SK-N-SH (cell line): ENCODE data around the gene TSGA10. TPM values are rescaled to one million over a fixed set of nuclear protein-coding genes. Genes with fewer than 3 reads are reported as not detected.

ENCODE experiments used
- CTCF ChIA-PET: fragments of 300-600, 350-600 bp; formaldehyde crosslinking; extraction: SDS; loops from one replicate; lab custom pipeline; 2021; lab: Yijun Ruan, JAX
- POLR2A ChIA-PET: fragments of 350-600 bp; sonication (Branson Sonifier 250); formaldehyde crosslinking; extraction: SDS; loops from one replicate; lab custom pipeline; 2020; ENCODE audit warnings: antibody characterized with exemption, inconsistent platforms; lab: Yijun Ruan, JAX
- DNase-seq: peaks from one replicate; pipeline ENCODE4 v3.0.0; 2012
- H2AFZ ChIP-seq: fragments of 200-600 bp; sonication (generic); 2 replicates; pipeline ENCODE4 v1.8.1; 2016; ENCODE audit warnings: antibody characterized with exemption, mild to moderate bottlenecking, low read depth
- H3F3A ChIP-seq: fragments of 200-600 bp; sonication (generic); replicated peaks from 2 replicates; pipeline ENCODE3; 2016; ENCODE audit warnings: antibody characterized with exemption, mild to moderate bottlenecking; ENCODE audit not compliant: insufficient read depth
- H3K27ac ChIP-seq, 2 experiments: fragments of 200-500 bp in 1 of 2; fragments of 200-600 bp in 1 of 2; sonication (Bioruptor generic) in 1 of 2; sonication (generic), shearing (Covaris generic) in 1 of 2; 2 replicates each; pipeline versions ENCODE4 v1.5.1 to v1.6.1; 2014 to 2016; ENCODE audit warnings: low read depth in 2 of 2, inconsistent platforms in 1 of 2, low read length in 1 of 2, mild to moderate bottlenecking in 1 of 2, mixed read lengths in 1 of 2
- H3K27me3 ChIP-seq: fragments of 200-600 bp; sonication (generic), shearing (Covaris generic); 2 replicates; pipeline ENCODE4 v1.6.1; 2016; ENCODE audit warnings: mixed run types; ENCODE audit not compliant: insufficient read depth
- H3K36me3 ChIP-seq, 2 experiments: fragments of 200-500 bp in 1 of 2; fragments of 200-600 bp in 1 of 2; sonication (Bioruptor generic) in 1 of 2; sonication (generic) in 1 of 2; replicated peaks in 1 of 2; 2 replicates each; pipeline versions ENCODE3 to v1.5.1; 2014 to 2016; ENCODE audit warnings: low read length in 1 of 2, mild to moderate bottlenecking in 1 of 2; ENCODE audit not compliant: insufficient read depth in 2 of 2, control insufficient read depth in 1 of 2
- H3K4me1 ChIP-seq, 2 experiments: fragments of 200-500 bp in 1 of 2; fragments of 200-600 bp in 1 of 2; sonication (Bioruptor generic) in 1 of 2; sonication (generic), shearing (Covaris generic) in 1 of 2; 2 replicates each; pipeline versions ENCODE4 v1.5.1 to v1.6.1; 2014 to 2016; ENCODE audit warnings: low read depth in 1 of 2, low read length in 1 of 2, mixed run types in 1 of 2; ENCODE audit not compliant: insufficient read depth in 2 of 2, control insufficient read depth in 1 of 2
- H3K4me2 ChIP-seq: fragments of 200-600 bp; sonication (generic), shearing (Covaris generic); 2 replicates; pipeline ENCODE4 v1.6.1; 2017; ENCODE audit warnings: mixed run types
- H3K4me3 ChIP-seq, 2 experiments: fragments of 200-500 bp in 1 of 2; fragments of 200-600 bp in 1 of 2; sonication (Bioruptor generic) in 1 of 2; sonication (generic), shearing (Covaris generic) in 1 of 2; 2 replicates each; pipeline versions ENCODE4 v1.5.1 to v1.8.1; 2014 to 2016; ENCODE audit warnings: low read depth in 2 of 2, inconsistent platforms in 1 of 2, low read length in 1 of 2, mild to moderate bottlenecking in 1 of 2, mixed read lengths in 1 of 2, moderate library complexity in 1 of 2
- H3K79me2 ChIP-seq: fragments of 200-600 bp; sonication (generic); 2 replicates; pipeline ENCODE4 v1.8.1; 2017; ENCODE audit warnings: mild to moderate bottlenecking; ENCODE audit not compliant: insufficient read depth
- H3K9ac ChIP-seq: fragments of 200-600 bp; sonication (generic); 2 replicates; pipeline ENCODE4 v1.6.1; 2017; ENCODE audit warnings: mixed run types
- H3K9me2 ChIP-seq: fragments of 200-600 bp; sonication (generic); 2 replicates; pipeline ENCODE4 v1.6.1; 2017; ENCODE audit warnings: mixed run types
- H3K9me3 ChIP-seq: fragments of 200-600 bp; sonication (generic); 2 replicates; pipeline ENCODE4 v1.6.1; 2017; ENCODE audit warnings: mixed run types, mild to moderate bottlenecking, moderate library complexity
- H4K20me1 ChIP-seq: fragments of 200-600 bp; sonication (generic); 2 replicates; pipeline ENCODE4 v1.6.1; 2017; ENCODE audit warnings: mild to moderate bottlenecking, mixed run types; ENCODE audit not compliant: insufficient read depth
- ELF1 ChIP-seq: IDR thresholded peaks from 2 replicates; pipeline ENCODE4 v1.4.0; 2012
- EP300 ChIP-seq, 2 experiments: IDR thresholded peaks; 2 replicates each; pipeline versions ENCODE4 v1.4.0 to v1.6.1; 2012; ENCODE audit warnings: borderline replicate concordance in 1 of 2, low read depth in 1 of 2, low read length in 1 of 2
- EZH2phosphoT487 ChIP-seq: fragments of 200-600 bp; sonication (generic); IDR thresholded peaks from 2 replicates; pipeline ENCODE4 v1.6.1; 2017; ENCODE audit warnings: low read depth, mixed run types, mild to moderate bottlenecking, antibody characterized with exemption, moderate library complexity, borderline replicate concordance
- FOSL2 ChIP-seq: IDR thresholded peaks from 2 replicates; pipeline ENCODE4 v1.4.0; 2012; ENCODE audit warnings: low read depth, mild to moderate bottlenecking, moderate library complexity, borderline replicate concordance
- FOXJ3 ChIP-seq: sonication (generic); formaldehyde crosslinking; IDR thresholded peaks from 2 replicates; pipeline ENCODE4 v1.5.1; 2020; ENCODE audit warnings: mild to moderate bottlenecking, missing genetic modification reagents
- FOXM1 ChIP-seq: IDR thresholded peaks from 2 replicates; pipeline ENCODE4 v1.4.0; 2012; ENCODE audit warnings: low read depth, mild to moderate bottlenecking
- MXI1 ChIP-seq: IDR thresholded peaks from 2 replicates; pipeline ENCODE4 v1.6.1; 2012; ENCODE audit warnings: mild to moderate bottlenecking, low read depth, low read length, improper control_type of control experiment
- RCOR1 ChIP-seq: fragments of 150-350 bp; IDR thresholded peaks from 2 replicates; pipeline ENCODE4 v1.6.1; 2017; ENCODE audit warnings: antibody characterized with exemption, low read length
- RXRA ChIP-seq: IDR thresholded peaks from 2 replicates; pipeline ENCODE4 v1.4.0; 2012; ENCODE audit warnings: low read depth, mild to moderate bottlenecking, borderline replicate concordance
- TAF1 ChIP-seq: IDR thresholded peaks from 2 replicates; pipeline ENCODE4 v1.6.1; 2012; ENCODE audit warnings: low read depth, mild to moderate bottlenecking, low read length, moderate library complexity, borderline replicate concordance
- TCF12 ChIP-seq: IDR thresholded peaks from 2 replicates; pipeline ENCODE4 v1.4.0; 2012
- TEAD4 ChIP-seq: IDR thresholded peaks from 2 replicates; pipeline ENCODE4 v1.4.0; 2012; ENCODE audit warnings: mild to moderate bottlenecking, borderline replicate concordance; ENCODE audit not compliant: insufficient read depth
- YY1 ChIP-seq: IDR thresholded peaks from 2 replicates; pipeline ENCODE4 v1.4.0; 2012; ENCODE audit warnings: low read depth, mild to moderate bottlenecking
- WGBS: methylation state at CpG from one replicate; pipeline ENCODE4 v1.1.6; 2017; ENCODE audit warnings: low lambda C conversion rate; 5-methylcytosine and 5-hydroxymethylcytosine counted together
- polyA plus RNA-seq, 3 experiments: library from polyadenylated mRNA; depleted of rRNA; stranded (reverse); fragments of >200 nt; gene quantifications; 2 replicates each; pipeline ENCODE4 v1.2.3, GENCODE V29; 2012
- TF ChIP-seq, protein P1 (sequence below): IDR thresholded peaks from 2 replicates; pipeline ENCODE4 v1.4.0; 2012; ENCODE audit warnings: low read depth
- TF ChIP-seq, protein P2 (sequence below): fragments of 150-350 bp; IDR thresholded peaks from 2 replicates; pipeline ENCODE4 v1.6.1; 2016; ENCODE audit warnings: mild to moderate bottlenecking, low read depth, low read length
- TF ChIP-seq, protein P3 (sequence below): IDR thresholded peaks from 2 replicates; pipeline ENCODE4 v1.4.0; 2012; ENCODE audit warnings: low read depth, borderline replicate concordance
- TF ChIP-seq, protein P4 (sequence below): IDR thresholded peaks from 2 replicates; pipeline ENCODE4 v1.4.0; 2012; ENCODE audit warnings: low read depth, borderline replicate concordance
- TF ChIP-seq, protein P5 (sequence below): fragments of 200-600 bp; sonication (generic); IDR thresholded peaks from 2 replicates; pipeline ENCODE4 v1.6.1; 2017; ENCODE audit warnings: antibody characterized with exemption, mild to moderate bottlenecking, moderate library complexity

TSGA10 gene
- polyA plus RNA-seq, 1 of the 3 experiments (the other 2 are of a cell fraction), result 1.8 TPM

DNA sequence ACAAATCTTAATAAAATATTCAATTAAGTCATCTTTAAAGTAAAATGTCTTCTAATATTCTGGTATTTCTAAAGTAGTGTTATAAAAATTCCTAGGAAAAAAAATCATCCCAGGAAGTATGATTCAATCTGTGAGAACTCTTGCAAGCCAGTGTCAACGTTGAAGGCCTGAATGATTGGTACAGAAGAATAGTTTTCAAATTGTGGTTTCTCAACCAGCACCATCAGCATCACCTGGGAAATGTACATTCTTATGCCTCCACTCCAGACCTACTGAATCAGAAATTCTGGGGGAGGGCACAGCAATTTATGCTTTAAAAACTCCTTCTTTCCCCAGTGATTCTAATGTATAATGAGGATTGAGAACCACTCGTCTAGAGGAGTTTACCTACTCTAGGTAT, 75.5 kb downstream of the TSGA10 start:
- POLR2A ChIA-PET, result no interaction called here
- no peaks in the 10 kb centered on the region for H3K79me2 ChIP-seq
- H3K9me3 ChIP-seq, result no peaks in the 10 kb centered on the region
- DNase-seq, result no peak
- H3K9ac ChIP-seq, result no peak overlapping the region
- TF ChIP-seq ELF1 (no peak), YY1 (no peak), FOXJ3 (CRISPR knock-in tag) (no peak), RXRA (no peak), FOSL2 (no peak), TEAD4 (no peak), RCOR1 (no peak), EP300 (IDR thresholded peaks at IDR 0.05; ENCODE audit: borderline replicate concordance in 1 of 2, low read depth in 1 of 2, low read length in 1 of 2) (no peak), FOXM1 (no peak), MXI1 (no peak), TAF1 (no peak)
- TF ChIP-seq, protein P1, sequence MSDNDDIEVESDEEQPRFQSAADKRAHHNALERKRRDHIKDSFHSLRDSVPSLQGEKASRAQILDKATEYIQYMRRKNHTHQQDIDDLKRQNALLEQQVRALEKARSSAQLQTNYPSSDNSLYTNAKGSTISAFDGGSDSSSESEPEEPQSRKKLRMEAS, result no peak
- TF ChIP-seq, protein P2, sequence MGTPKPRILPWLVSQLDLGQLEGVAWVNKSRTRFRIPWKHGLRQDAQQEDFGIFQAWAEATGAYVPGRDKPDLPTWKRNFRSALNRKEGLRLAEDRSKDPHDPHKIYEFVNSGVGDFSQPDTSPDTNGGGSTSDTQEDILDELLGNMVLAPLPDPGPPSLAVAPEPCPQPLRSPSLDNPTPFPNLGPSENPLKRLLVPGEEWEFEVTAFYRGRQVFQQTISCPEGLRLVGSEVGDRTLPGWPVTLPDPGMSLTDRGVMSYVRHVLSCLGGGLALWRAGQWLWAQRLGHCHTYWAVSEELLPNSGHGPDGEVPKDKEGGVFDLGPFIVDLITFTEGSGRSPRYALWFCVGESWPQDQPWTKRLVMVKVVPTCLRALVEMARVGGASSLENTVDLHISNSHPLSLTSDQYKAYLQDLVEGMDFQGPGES, result no peak
- TF ChIP-seq, protein P3, sequence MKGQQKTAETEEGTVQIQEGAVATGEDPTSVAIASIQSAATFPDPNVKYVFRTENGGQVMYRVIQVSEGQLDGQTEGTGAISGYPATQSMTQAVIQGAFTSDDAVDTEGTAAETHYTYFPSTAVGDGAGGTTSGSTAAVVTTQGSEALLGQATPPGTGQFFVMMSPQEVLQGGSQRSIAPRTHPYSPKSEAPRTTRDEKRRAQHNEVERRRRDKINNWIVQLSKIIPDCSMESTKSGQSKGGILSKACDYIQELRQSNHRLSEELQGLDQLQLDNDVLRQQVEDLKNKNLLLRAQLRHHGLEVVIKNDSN, result no peak
- TF ChIP-seq, protein P4, sequence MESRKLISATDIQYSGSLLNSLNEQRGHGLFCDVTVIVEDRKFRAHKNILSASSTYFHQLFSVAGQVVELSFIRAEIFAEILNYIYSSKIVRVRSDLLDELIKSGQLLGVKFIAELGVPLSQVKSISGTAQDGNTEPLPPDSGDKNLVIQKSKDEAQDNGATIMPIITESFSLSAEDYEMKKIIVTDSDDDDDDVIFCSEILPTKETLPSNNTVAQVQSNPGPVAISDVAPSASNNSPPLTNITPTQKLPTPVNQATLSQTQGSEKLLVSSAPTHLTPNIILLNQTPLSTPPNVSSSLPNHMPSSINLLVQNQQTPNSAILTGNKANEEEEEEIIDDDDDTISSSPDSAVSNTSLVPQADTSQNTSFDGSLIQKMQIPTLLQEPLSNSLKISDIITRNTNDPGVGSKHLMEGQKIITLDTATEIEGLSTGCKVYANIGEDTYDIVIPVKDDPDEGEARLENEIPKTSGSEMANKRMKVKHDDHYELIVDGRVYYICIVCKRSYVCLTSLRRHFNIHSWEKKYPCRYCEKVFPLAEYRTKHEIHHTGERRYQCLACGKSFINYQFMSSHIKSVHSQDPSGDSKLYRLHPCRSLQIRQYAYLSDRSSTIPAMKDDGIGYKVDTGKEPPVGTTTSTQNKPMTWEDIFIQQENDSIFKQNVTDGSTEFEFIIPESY, result no peak
- 33% methylated on average over 2 of the region's 2 CpGs for WGBS
- no peak overlapping the region for H3K4me3 ChIP-seq
- H3K27me3 ChIP-seq, result no peaks in the 10 kb centered on the region; the same call in 1 of the 2 replicates
- H3K4me2 ChIP-seq, result no peak overlapping the region
- no peak overlapping the region for H3K27ac ChIP-seq
- no peaks in the 10 kb centered on the region for H4K20me1 ChIP-seq
- no peaks in the 10 kb centered on the region for H3K9me2 ChIP-seq
- H2AFZ ChIP-seq, result no peak overlapping the region
- no peaks in the 10 kb centered on the region for H3K36me3 ChIP-seq
- H3K4me1 ChIP-seq, result no peaks in the 10 kb centered on the region
- CTCF ChIA-PET, result interaction anchor here (1.2 kb wide), 1 partner anchor 1302 kb away, joined by 4 read pairs; no protein-coding TSS in a partner anchor
- no peaks in the 10 kb centered on the region for H3F3A ChIP-seq

DNA sequence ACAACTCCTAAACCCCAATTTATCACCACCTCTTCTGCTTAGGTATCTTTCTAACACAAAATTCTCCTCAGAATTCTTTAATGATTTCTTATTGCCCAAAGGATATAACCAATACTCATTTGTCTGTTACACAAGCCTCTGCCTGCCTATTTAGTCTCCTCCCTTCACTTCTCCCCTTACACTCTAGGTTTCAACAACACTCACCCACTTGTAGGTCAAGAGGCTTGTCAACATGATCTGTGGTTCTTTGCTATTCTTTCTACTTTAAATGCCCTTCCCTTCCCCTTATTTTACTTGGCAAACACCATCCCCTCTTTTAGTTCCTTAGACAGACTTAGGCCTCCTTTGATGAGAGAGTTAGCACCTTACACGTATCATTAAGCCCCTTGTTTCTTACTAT, 82.2 kb downstream of the TSGA10 start:
- WGBS, result 42% methylated on average over 1 of the region's 1 CpG
- TF ChIP-seq TAF1, result no peak
- no peak for TF ChIP-seq FOXJ3 (CRISPR knock-in tag)
- TF ChIP-seq EZH2phosphoT487, result no peak
- TF ChIP-seq, protein P4, result no peak
- no peak for TF ChIP-seq EP300 (IDR thresholded peaks at IDR 0.05; ENCODE audit: borderline replicate concordance in 1 of 2, low read depth in 1 of 2, low read length in 1 of 2)
- no peak for TF ChIP-seq TCF12
- TF ChIP-seq, protein P5, sequence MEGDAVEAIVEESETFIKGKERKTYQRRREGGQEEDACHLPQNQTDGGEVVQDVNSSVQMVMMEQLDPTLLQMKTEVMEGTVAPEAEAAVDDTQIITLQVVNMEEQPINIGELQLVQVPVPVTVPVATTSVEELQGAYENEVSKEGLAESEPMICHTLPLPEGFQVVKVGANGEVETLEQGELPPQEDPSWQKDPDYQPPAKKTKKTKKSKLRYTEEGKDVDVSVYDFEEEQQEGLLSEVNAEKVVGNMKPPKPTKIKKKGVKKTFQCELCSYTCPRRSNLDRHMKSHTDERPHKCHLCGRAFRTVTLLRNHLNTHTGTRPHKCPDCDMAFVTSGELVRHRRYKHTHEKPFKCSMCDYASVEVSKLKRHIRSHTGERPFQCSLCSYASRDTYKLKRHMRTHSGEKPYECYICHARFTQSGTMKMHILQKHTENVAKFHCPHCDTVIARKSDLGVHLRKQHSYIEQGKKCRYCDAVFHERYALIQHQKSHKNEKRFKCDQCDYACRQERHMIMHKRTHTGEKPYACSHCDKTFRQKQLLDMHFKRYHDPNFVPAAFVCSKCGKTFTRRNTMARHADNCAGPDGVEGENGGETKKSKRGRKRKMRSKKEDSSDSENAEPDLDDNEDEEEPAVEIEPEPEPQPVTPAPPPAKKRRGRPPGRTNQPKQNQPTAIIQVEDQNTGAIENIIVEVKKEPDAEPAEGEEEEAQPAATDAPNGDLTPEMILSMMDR, result no peak
- no peak for TF ChIP-seq RCOR1
- TF ChIP-seq FOXM1, result no peak
- TF ChIP-seq ELF1, result no peak

More for the DNA sequence above, 82.2 kb downstream of the TSGA10 start:
- Histone ChIP-seq H3F3A (no peaks in the 10 kb centered on the region), H2AFZ (no peak overlapping the region), H3K4me3 (no peak overlapping the region), H4K20me1 (no peaks in the 10 kb centered on the region), H3K9me3 (no peaks in the 10 kb centered on the region), H3K27me3 (no peaks in the 10 kb centered on the region), H3K36me3 (no peaks in the 10 kb centered on the region), H3K4me2 (no peak overlapping the region), H3K27ac (no peak overlapping the region), H3K9me2 (no peaks in the 10 kb centered on the region), H3K79me2 (no peaks in the 10 kb centered on the region), H3K4me1 (no peaks in the 10 kb centered on the region), H3K9ac (no peak overlapping the region)
- ChIA-PET POLR2A (no interaction called here), CTCF (interaction anchor here (1.3 kb wide), 1 partner anchor 423 kb away, joined by 4 read pairs; no protein-coding TSS in a partner anchor)
- DNase-seq, result no peak
